ENCODE results near the gene FMR1.
A peak's percentile ranks its signal among the peaks of the same experiment; 100 is the strongest.

Gene FMR1

GRCh38 chrX:147911192-147912022 lies at the start of gene FMR1:
TSS of gene FMR1 (plus strand) at chrX:147911919. CDS start at chrX:147912180, 261 bp downstream.
- DNase-seq (ENCODE audit: insufficient read length, low spot score) (peak; percentile 62), FAIRE-seq (no peak)

- no peak for DNase-seq (ENCODE audit: insufficient read length, low spot score)
Measured at GRCh38 chrX:147875866-147876596, 35.7 kb upstream of the FMR1 start.

GRCh38 chrX:147876849-147877646 lies 34.7 kb upstream of the FMR1 start:
- DNase-seq (ENCODE audit: insufficient read length, low spot score) (no peak), FAIRE-seq (no peak)

More at GRCh38 chrX:147875866-147876596, 35.7 kb upstream of the FMR1 start:
- FAIRE-seq = no peak

- FAIRE-seq = no peak
- no peak for DNase-seq (ENCODE audit: insufficient read length, low spot score)
Measured at GRCh38 chrX:147877726-147878125, 34.0 kb upstream of the FMR1 start.

- DNase-seq (ENCODE audit: insufficient read length, low spot score) (no peak), FAIRE-seq (no peak)
Measured at GRCh38 chrX:147884958-147885357, 26.8 kb upstream of the FMR1 start.

GRCh38 chrX:147890756-147891155 lies 21.0 kb upstream of the FMR1 start:
- no peak for DNase-seq (ENCODE audit: insufficient read length, low spot score)

GRCh38 chrX:147891896-147892295 lies 19.8 kb upstream of the FMR1 start:
- FAIRE-seq (no peak), DNase-seq (ENCODE audit: insufficient read length, low spot score) (no peak)

More at GRCh38 chrX:147890756-147891155, 21.0 kb upstream of the FMR1 start:
- no peak for FAIRE-seq

- FAIRE-seq = no peak
Measured at GRCh38 chrX:147893741-147894140, 18.0 kb upstream of the FMR1 start.

GRCh38 chrX:147894366-147894963 lies 17.3 kb upstream of the FMR1 start:
- no peak for DNase-seq (ENCODE audit: insufficient read length, low spot score)
- no peak for FAIRE-seq

More at GRCh38 chrX:147893741-147894140, 18.0 kb upstream of the FMR1 start:
- no peak for DNase-seq (ENCODE audit: insufficient read length, low spot score)

- DNase-seq (ENCODE audit: insufficient read length, low spot score) = no peak
- no peak for FAIRE-seq
Measured at GRCh38 chrX:147897117-147897516, 14.6 kb upstream of the FMR1 start.

- no peak for DNase-seq (ENCODE audit: insufficient read length, low spot score)
- FAIRE-seq = no peak
Measured at GRCh38 chrX:147898951-147899350, 12.8 kb upstream of the FMR1 start.

GRCh38 chrX:147899379-147900114 lies 12.2 kb upstream of the FMR1 start:
- FAIRE-seq (no peak), DNase-seq (ENCODE audit: insufficient read length, low spot score) (no peak)

GRCh38 chrX:147900349-147900748 lies 11.4 kb upstream of the FMR1 start:
- DNase-seq (ENCODE audit: insufficient read length, low spot score) (no peak), FAIRE-seq (no peak)

- DNase-seq (ENCODE audit: insufficient read length, low spot score) (no peak), FAIRE-seq (no peak)
Measured at GRCh38 chrX:147901461-147902126, 10.1 kb upstream of the FMR1 start.

GRCh38 chrX:147902270-147902669 lies 9.4 kb upstream of the FMR1 start:
- DNase-seq (ENCODE audit: insufficient read length, low spot score) (no peak), FAIRE-seq (no peak)

- FAIRE-seq = no peak
- DNase-seq (ENCODE audit: insufficient read length, low spot score) = no peak
Measured at GRCh38 chrX:147908106-147908505, 3.6 kb upstream of the FMR1 start.

- no peak for FAIRE-seq
- no peak for DNase-seq (ENCODE audit: insufficient read length, low spot score)
Measured at GRCh38 chrX:147910607-147911006, 1.1 kb upstream of the FMR1 start.

GRCh38 chrX:147912093-147912801 lies 528 bp downstream of the FMR1 start:
- no peak for FAIRE-seq

GRCh38 chrX:147913570-147913969 lies 1.9 kb downstream of the FMR1 start:
- no peak for DNase-seq (ENCODE audit: insufficient read length, low spot score)
- FAIRE-seq = no peak

More at GRCh38 chrX:147912093-147912801, 528 bp downstream of the FMR1 start:
- no peak for DNase-seq (ENCODE audit: insufficient read length, low spot score)

All from HTR-8/SVneo (cell line).